ENCODE measurements around the gene EFNA5. TPM values are rescaled to one million over a fixed set of nuclear protein-coding genes. Genes with fewer than 3 reads are reported as not detected.
"Not testable (repeated sequence)": the region's sequence is repeated elsewhere in the genome, so short reads cannot be mapped to it uniquely, and the experiment has no call there.

Gene EFNA5
- total RNA-seq, 2 donors from 2014 or later = 5.6 to 7.2 TPM

DNA sequence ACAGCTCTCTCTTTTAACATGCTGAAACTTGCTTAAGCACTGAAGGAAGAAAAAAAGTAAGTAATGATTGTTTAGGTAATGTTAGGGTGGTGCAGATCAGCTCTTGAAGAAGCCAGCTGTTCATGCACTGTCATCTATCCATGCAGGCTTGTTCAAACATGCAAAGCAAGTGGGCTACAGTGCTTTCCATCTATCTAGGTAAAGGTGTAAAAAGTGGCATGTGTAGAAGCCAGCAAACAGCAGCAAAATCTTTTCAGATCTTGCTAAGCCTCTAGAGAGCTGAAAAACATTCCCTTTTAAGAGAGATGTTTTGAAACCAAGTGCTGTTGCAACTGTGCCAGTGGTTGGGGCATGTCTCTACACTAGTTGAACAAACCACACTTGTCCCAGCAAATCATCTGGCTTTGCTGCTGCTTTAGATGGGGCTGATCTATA is 214.4 kb downstream of the EFNA5 start:
- H3K27ac ChIP-seq = no peak overlapping the region
- TF ChIP-seq POLR2A (IDR thresholded peaks at IDR 0.05) (no peak), POLR2AphosphoS5 (IDR thresholded peaks at IDR 0.05) (peak; percentile 33)
- H3K27me3 ChIP-seq (replicated peaks; ENCODE audit: insufficient read depth) = no peaks in the 10 kb centered on the region
- peak; percentile 39 for DNase-seq (ENCODE audit: low spot score)
- H3K9me3 ChIP-seq = no peaks in the 10 kb centered on the region
- no peak overlapping the region for H3K4me3 ChIP-seq
- intact Hi-C loops (cut with DNase I) = no loop called here
- H3K36me3 ChIP-seq = no peaks in the 10 kb centered on the region
- H3K4me1 ChIP-seq (replicated peaks) = no peaks in the 10 kb centered on the region

DNA sequence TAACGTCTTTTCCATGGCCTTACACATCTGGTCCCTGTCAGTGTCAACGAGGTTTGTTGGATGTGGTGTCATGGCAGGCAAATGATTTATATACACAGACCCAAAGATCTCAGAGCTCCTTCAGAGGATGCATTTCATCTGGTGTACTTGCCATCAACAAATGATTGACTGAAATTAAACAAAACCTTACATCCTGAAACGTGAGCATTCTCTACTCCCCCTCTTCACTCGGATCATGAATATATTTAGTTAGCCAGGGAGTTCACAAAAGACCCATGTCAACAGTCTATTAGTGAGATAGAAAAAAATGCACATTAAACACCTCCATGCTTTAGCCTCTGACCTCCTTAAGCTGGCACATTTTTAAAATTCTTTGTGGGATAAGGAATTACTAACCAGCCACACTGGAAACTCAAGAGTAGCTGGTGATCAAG is 215.6 kb downstream of the EFNA5 start:
- 56% methylated on average over 4 of the region's 4 CpGs for WGBS
- Histone ChIP-seq H3K4me1 (replicated peaks) (no peaks in the 10 kb centered on the region), H3K36me3 (no peaks in the 10 kb centered on the region), H3K4me3 (no peak overlapping the region), H3K27me3 (replicated peaks; ENCODE audit: insufficient read depth) (no peaks in the 10 kb centered on the region), H3K9me3 (no peaks in the 10 kb centered on the region), H3K27ac (no peak overlapping the region)
- no peak for DNase-seq (ENCODE audit: low spot score)
- intact Hi-C loops (cut with DNase I) = no loop called here
- TF ChIP-seq POLR2A (IDR thresholded peaks at IDR 0.05) = no peak
- TF ChIP-seq POLR2AphosphoS5 (IDR thresholded peaks at IDR 0.05) = no peak
- TF ChIP-seq, protein P1, sequence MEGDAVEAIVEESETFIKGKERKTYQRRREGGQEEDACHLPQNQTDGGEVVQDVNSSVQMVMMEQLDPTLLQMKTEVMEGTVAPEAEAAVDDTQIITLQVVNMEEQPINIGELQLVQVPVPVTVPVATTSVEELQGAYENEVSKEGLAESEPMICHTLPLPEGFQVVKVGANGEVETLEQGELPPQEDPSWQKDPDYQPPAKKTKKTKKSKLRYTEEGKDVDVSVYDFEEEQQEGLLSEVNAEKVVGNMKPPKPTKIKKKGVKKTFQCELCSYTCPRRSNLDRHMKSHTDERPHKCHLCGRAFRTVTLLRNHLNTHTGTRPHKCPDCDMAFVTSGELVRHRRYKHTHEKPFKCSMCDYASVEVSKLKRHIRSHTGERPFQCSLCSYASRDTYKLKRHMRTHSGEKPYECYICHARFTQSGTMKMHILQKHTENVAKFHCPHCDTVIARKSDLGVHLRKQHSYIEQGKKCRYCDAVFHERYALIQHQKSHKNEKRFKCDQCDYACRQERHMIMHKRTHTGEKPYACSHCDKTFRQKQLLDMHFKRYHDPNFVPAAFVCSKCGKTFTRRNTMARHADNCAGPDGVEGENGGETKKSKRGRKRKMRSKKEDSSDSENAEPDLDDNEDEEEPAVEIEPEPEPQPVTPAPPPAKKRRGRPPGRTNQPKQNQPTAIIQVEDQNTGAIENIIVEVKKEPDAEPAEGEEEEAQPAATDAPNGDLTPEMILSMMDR (IDR thresholded peaks at IDR 0.05) = no peak

GRCh38 chr5:107451827-107452226 is 218.9 kb downstream of the EFNA5 start:
- intact Hi-C loops (cut with DNase I) = not testable (repeated sequence)

DNA sequence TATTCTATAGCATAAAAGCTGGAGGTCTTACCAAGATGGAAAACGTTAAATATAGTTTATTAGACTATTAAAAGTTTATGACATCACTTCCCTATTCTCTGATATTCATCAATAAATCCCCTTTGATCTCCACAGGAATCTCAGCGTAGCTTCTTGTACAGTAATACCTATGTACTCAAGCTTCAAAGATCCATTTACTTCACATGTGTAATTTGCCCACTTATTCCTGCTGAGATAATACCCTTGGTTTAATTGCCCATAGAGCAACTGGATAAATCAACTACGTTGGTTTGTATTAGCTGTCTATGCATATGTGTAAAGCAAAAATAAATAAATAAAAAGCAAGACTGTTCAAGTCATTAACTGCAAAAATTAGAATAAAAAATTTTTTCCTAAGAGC is 219.7 kb downstream of the EFNA5 start:
- intact Hi-C loops (cut with DNase I) = no loop called here
- Histone ChIP-seq H3K4me3 (no peak overlapping the region), H3K36me3 (no peaks in the 10 kb centered on the region), H3K9me3 (no peaks in the 10 kb centered on the region), H3K27ac (no peak overlapping the region), H3K4me1 (replicated peaks) (no peaks in the 10 kb centered on the region), H3K27me3 (replicated peaks; ENCODE audit: insufficient read depth) (no peaks in the 10 kb centered on the region)
- no peak for DNase-seq (ENCODE audit: low spot score)
- TF ChIP-seq POLR2A (IDR thresholded peaks at IDR 0.05) (no peak), POLR2AphosphoS5 (IDR thresholded peaks at IDR 0.05) (no peak)
- TF ChIP-seq, protein P1 (IDR thresholded peaks at IDR 0.05) = no peak
- WGBS = 65% methylated on average over 3 of the region's 3 CpGs

More at GRCh38 chr5:107451827-107452226, 218.9 kb downstream of the EFNA5 start:
- H3K4me3 ChIP-seq; H3K27me3 ChIP-seq (replicated peaks; ENCODE audit: insufficient read depth); H3K4me1 ChIP-seq (replicated peaks); H3K36me3 ChIP-seq; H3K9me3 ChIP-seq; DNase-seq (ENCODE audit: low spot score); H3K27ac ChIP-seq: not testable (repeated sequence)
- 99% methylated on average over 4 of the region's 4 CpGs for WGBS

DNA sequence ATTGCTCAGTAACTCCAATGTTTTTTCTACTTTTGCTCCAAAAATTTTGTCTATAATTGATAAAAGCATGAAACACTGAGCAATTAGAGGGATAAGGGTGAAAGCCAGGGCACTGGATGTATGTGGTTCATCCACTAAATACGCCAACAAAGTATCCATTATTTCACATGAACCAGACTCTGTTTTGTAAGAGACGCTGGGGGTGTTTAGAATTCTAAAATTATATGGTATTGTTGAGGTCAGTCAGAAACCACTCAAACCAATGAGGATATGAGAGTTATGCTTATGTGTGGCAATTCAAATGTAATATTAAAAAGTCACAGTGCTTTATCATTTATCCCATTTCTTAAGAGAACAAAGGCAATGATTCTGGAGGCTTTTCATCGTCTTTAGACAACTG is 220.2 kb downstream of the EFNA5 start:
- Histone ChIP-seq H3K27me3 (replicated peaks; ENCODE audit: insufficient read depth) (no peaks in the 10 kb centered on the region), H3K27ac (no peak overlapping the region), H3K9me3 (no peaks in the 10 kb centered on the region), H3K36me3 (no peaks in the 10 kb centered on the region), H3K4me3 (no peak overlapping the region), H3K4me1 (replicated peaks) (no peaks in the 10 kb centered on the region)
- 91% methylated on average over 3 of the region's 3 CpGs for whole genome bisulfite sequencing
- intact Hi-C loops (cut with DNase I) = no loop called here
- no peak for DNase-seq (ENCODE audit: low spot score)
- TF ChIP-seq POLR2AphosphoS5 (IDR thresholded peaks at IDR 0.05) (no peak), POLR2A (IDR thresholded peaks at IDR 0.05) (no peak)
- TF ChIP-seq, protein P1 (IDR thresholded peaks at IDR 0.05) = no peak

- Histone ChIP-seq H3K27me3 (replicated peaks; ENCODE audit: insufficient read depth) (no peaks in the 10 kb centered on the region), H3K9me3 (no peaks in the 10 kb centered on the region), H3K4me3 (no peak overlapping the region), H3K36me3 (no peaks in the 10 kb centered on the region), H3K27ac (no peak overlapping the region), H3K4me1 (replicated peaks) (no peaks in the 10 kb centered on the region)
- intact Hi-C loops (cut with DNase I) = no loop called here
- TF ChIP-seq, protein P1 (IDR thresholded peaks at IDR 0.05) = no peak
- no peak for TF ChIP-seq POLR2A (IDR thresholded peaks at IDR 0.05)
- no peak for TF ChIP-seq POLR2AphosphoS5 (IDR thresholded peaks at IDR 0.05)
- DNase-seq (ENCODE audit: low spot score) = no peak
- WGBS = 93% methylated on average over 3 of the region's 3 CpGs
Measured at GRCh38 chr5:107449369-107449768, 221.4 kb downstream of the EFNA5 start.

Measured in prostate gland (tissue), 2 donors.